BLaER1 (cell line): Measurements from ENCODE around the gene TFPI.
"Not testable (repeated sequence)": the region's sequence is repeated elsewhere in the genome, so short reads cannot be mapped to it uniquely, and the experiment has no call there.

Source experiments
- H3K27ac ChIP-seq: shearing (Covaris generic); formaldehyde crosslinking; 2 replicates; pipeline ENCODE4 v1.8.1; 2022
- H3K27me3 ChIP-seq: shearing (Covaris generic); formaldehyde crosslinking; 2 replicates; pipeline ENCODE4 v1.8.1; 2022
- H3K36me3 ChIP-seq: shearing (Covaris generic); formaldehyde crosslinking; 2 replicates; pipeline ENCODE4 v1.8.1; 2022
- H3K4me1 ChIP-seq: shearing (Covaris generic); formaldehyde crosslinking; 2 replicates; pipeline ENCODE4 v1.8.1; 2022
- H3K4me2 ChIP-seq: shearing (Covaris generic); formaldehyde crosslinking; 2 replicates; pipeline ENCODE4 v1.8.1; 2022
- H3K4me3 ChIP-seq: shearing (Covaris generic); formaldehyde crosslinking; 2 replicates; pipeline ENCODE4 v1.8.1; 2022
- H3K9ac ChIP-seq: shearing (Covaris generic); formaldehyde crosslinking; 2 replicates; pipeline ENCODE4 v1.8.1; 2022
- H3K9me3 ChIP-seq: shearing (Covaris generic); formaldehyde crosslinking; 2 replicates; pipeline ENCODE4 v1.8.1; 2022
- H4K20me1 ChIP-seq: shearing (Covaris generic); formaldehyde crosslinking; 2 replicates; pipeline ENCODE4 v1.8.1; 2022
- Cebpa-rat ChIP-seq: shearing (Covaris generic); IDR thresholded peaks from 2 replicates; pipeline ENCODE4 v1.8.1; 2022

Gene TFPI

GRCh38 chr2:187514930-187515329, 39.3 kb downstream of the TFPI start:
- Histone ChIP-seq H3K4me3 (no peak overlapping the region), H3K4me2 (no peak overlapping the region), H4K20me1 (no peaks in the 10 kb centered on the region), H3K36me3 (no peaks in the 10 kb centered on the region), H3K9ac (no peak overlapping the region), H3K4me1 (peaks cover 3% of the 10 kb centered on the region; the same call in 1 of the 2 replicates), H3K9me3 (0 out of 2 replicates have a peak, but pooled peaks cover 5% of the 10 kb centered on the region), H3K27me3 (no peaks in the 10 kb centered on the region), H3K27ac (no peak overlapping the region)
- no peak for TF ChIP-seq Cebpa-rat

GRCh38 chr2:187514235-187514829, 39.9 kb downstream of the TFPI start:
- not testable (repeated sequence) for H3K9ac ChIP-seq, H3K4me1 ChIP-seq, H3K27ac ChIP-seq, H3K4me3 ChIP-seq, H3K27me3 ChIP-seq, H3K36me3 ChIP-seq, H4K20me1 ChIP-seq, H3K9me3 ChIP-seq, H3K4me2 ChIP-seq

GRCh38 chr2:187513460-187514234, 40.6 kb downstream of the TFPI start:
- not testable (repeated sequence) for H3K36me3 ChIP-seq, H3K4me1 ChIP-seq, H3K9me3 ChIP-seq, H3K9ac ChIP-seq, H4K20me1 ChIP-seq, H3K27me3 ChIP-seq, H3K27ac ChIP-seq, H3K4me2 ChIP-seq, H3K4me3 ChIP-seq

GRCh38 chr2:187511356-187512315, 42.6 kb downstream of the TFPI start:
- no peaks in the 10 kb centered on the region for H4K20me1 ChIP-seq
- H3K4me3 ChIP-seq: no peak overlapping the region
- H3K9ac ChIP-seq: no peak overlapping the region
- no peak for TF ChIP-seq Cebpa-rat
- no peak overlapping the region for H3K27ac ChIP-seq
- no peaks in the 10 kb centered on the region for H3K36me3 ChIP-seq
- no peak overlapping the region for H3K4me2 ChIP-seq
- peaks cover 8% of the 10 kb centered on the region; the same call in 1 of the 2 replicates for H3K9me3 ChIP-seq
- H3K27me3 ChIP-seq: no peaks in the 10 kb centered on the region
- peaks cover 7% of the 10 kb centered on the region; the same call in 1 of the 2 replicates for H3K4me1 ChIP-seq

GRCh38 chr2:187510419-187511355, 43.5 kb downstream of the TFPI start:
- not testable (repeated sequence) for H3K36me3 ChIP-seq, H3K27ac ChIP-seq, H3K9ac ChIP-seq, H3K4me1 ChIP-seq, H4K20me1 ChIP-seq, H3K4me3 ChIP-seq, H3K4me2 ChIP-seq, H3K9me3 ChIP-seq, H3K27me3 ChIP-seq

- no peaks in the 10 kb centered on the region for H3K36me3 ChIP-seq
- no peaks in the 10 kb centered on the region for H4K20me1 ChIP-seq
- peaks cover 14% of the 10 kb centered on the region for H3K4me1 ChIP-seq
- H3K9me3 ChIP-seq: peaks cover 6% of the 10 kb centered on the region; the same call in 1 of the 2 replicates
- H3K9ac ChIP-seq: no peak overlapping the region
- H3K27ac ChIP-seq: no peak overlapping the region
- no peak overlapping the region for H3K4me3 ChIP-seq
- TF ChIP-seq Cebpa-rat: no peak
- peak overlapping the region; percentile 13; the same call in 1 of the 2 replicates for H3K4me2 ChIP-seq
- no peaks in the 10 kb centered on the region for H3K27me3 ChIP-seq
Observed at GRCh38 chr2:187509667-187510417, 44.4 kb downstream of the TFPI start.

GRCh38 chr2:187506416-187506815, 47.8 kb downstream of the TFPI start:
- Histone ChIP-seq H3K9me3 (peaks cover 6% of the 10 kb centered on the region; the same call in 1 of the 2 replicates), H3K4me2 (no peak overlapping the region), H3K9ac (no peak overlapping the region), H3K27ac (no peak overlapping the region), H3K4me3 (no peak overlapping the region), H4K20me1 (no peaks in the 10 kb centered on the region), H3K27me3 (no peaks in the 10 kb centered on the region), H3K4me1 (peaks cover 32% of the 10 kb centered on the region), H3K36me3 (no peaks in the 10 kb centered on the region)
- TF ChIP-seq Cebpa-rat: no peak

GRCh38 chr2:187505065-187505672, 49.1 kb downstream of the TFPI start:
- H3K4me1 ChIP-seq: peaks cover 31% of the 10 kb centered on the region
- H3K27ac ChIP-seq: peak overlapping the region; percentile 22; the same call in 1 of the 2 replicates
- no peaks in the 10 kb centered on the region for H3K36me3 ChIP-seq
- no peaks in the 10 kb centered on the region for H4K20me1 ChIP-seq
- no peak for TF ChIP-seq Cebpa-rat
- H3K9ac ChIP-seq: no peak overlapping the region
- peak overlapping the region; percentile 21 for H3K4me2 ChIP-seq
- no peaks in the 10 kb centered on the region for H3K27me3 ChIP-seq
- H3K9me3 ChIP-seq: peaks cover 6% of the 10 kb centered on the region; the same call in 1 of the 2 replicates
- H3K4me3 ChIP-seq: no peak overlapping the region
